ENCODE data around the gene CATSPER2.
"Not testable (repeated sequence)": the region's sequence is repeated elsewhere in the genome, so short reads cannot be mapped to it uniquely, and the experiment has no call there.

CATSPER2 gene

GRCh38 chr15:43592841-43593240 is 55.8 kb downstream of the CATSPER2 start:
- not testable (repeated sequence) for DNase-seq

DNA sequence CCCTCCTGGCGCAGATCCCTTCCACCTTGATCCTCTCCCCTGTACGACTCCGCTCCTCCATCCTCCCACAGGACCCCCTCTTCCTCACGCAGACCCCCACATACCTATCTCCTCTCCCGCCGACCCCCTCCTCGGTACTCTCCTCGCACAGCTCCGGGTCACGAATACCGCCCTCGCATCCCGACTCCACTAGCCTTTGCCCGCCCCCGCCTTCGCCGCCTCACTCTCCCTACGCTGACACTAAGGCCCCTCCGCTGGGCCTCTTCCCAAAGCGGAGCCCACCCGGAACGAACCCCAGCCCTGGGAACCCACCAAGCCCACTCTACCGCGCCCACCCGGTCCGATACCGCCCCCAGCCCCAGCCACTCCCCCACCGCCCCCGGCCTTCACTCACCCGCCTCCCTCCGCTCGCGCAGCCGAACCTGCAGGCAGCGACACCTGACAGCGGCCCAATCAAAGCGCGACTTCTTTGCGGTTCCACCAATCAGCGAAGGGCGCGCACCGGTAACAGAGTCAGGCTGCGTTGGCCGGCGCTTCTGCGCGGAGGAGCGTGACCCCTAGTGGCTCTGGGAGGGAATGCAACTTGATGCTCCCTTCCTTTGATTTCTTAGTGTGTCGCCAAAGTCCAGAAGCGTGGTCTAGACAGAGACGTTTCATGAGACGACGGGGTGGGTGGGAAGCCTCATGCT is 58.7 kb downstream of the CATSPER2 start, which contains the start of gene PPIP5K1:
Gene PPIP5K1 (minus strand): TSS at position 431 of the 689 bp plus-strand sequence. CDS start 5,704 bp downstream, outside the sequence.
- not testable (repeated sequence) for DNase-seq
